ENCODE data around the gene ARHGAP8.
"Not testable (repeated sequence)": the region's sequence is repeated elsewhere in the genome, so short reads cannot be mapped to it uniquely, and the experiment has no call there.

Gene ARHGAP8

DNA sequence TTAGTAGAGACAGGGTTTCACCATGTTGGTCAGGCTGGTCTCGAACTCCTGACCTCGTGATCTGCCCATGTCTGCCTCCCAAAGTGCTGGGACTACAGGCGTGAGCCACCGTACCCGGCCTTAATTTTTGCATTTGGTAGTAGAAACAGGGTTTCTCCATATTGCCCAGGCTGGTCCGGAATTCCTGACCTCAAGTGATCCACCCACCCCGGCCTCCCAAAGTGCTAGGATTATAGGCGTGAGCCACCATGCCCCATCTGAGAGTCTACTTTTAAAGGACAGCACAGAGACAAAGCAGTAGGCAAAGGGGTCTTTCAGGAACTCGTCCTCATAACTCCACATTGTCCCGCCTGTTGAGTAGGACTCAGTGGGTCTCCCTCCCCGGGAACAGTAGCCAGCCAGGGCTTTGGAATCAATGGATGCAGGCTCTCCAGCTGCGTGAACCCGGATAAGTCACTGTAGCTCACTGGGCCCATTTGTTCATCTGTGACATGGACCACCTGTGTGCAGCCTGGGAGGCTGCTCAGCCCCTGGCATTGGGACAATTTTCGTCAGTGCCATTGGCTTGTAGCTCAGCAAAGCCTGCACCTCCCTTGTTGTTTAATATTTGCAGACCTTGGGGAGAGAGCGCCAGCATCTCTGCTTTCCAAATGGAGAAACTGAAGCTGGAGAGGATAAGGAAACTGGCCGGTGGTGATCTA is 86.1 kb downstream of the ARHGAP8 start:
- DNase-seq, result no peak

DNA sequence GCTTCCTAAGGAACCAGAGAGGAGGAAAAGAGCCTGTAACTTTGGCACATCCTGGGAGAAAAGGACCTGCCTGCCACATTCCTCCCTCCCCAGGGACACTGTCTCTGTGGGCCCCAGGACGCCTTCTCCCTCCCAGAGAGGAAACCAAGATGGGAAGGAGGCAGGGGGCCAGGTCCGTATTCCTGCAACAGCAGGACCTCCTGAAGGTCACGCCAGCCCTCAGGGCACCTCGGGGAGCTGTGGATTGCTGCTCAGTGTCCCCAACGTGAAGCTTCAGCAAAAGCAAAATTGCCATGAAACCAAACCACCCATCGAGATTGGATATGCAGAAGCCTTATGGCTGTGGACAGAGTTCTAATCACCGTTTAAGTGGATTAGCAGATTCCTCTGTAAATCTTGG is 86.7 kb downstream of the ARHGAP8 start:
- no peak for DNase-seq

DNA sequence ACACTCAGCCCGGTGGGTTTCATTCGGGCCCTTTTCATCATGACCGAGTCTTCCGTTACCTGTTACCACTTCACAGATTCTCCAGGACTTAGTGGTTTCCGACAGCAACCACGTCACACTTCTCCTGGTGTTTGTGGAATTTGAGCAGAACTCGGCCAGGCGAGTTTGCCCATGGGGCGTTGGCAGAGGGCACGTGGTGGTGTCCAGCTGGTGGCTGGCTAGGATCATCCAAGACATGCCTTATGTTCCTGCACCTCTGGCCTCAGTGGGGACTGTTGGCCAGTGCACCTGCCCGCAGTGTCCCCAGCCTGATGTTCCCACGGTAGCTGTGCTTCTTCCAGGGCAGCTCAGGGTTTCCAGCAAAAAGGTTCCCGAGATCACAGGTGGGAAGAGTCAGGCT is 87.3 kb downstream of the ARHGAP8 start:
- no peak for DNase-seq

DNA sequence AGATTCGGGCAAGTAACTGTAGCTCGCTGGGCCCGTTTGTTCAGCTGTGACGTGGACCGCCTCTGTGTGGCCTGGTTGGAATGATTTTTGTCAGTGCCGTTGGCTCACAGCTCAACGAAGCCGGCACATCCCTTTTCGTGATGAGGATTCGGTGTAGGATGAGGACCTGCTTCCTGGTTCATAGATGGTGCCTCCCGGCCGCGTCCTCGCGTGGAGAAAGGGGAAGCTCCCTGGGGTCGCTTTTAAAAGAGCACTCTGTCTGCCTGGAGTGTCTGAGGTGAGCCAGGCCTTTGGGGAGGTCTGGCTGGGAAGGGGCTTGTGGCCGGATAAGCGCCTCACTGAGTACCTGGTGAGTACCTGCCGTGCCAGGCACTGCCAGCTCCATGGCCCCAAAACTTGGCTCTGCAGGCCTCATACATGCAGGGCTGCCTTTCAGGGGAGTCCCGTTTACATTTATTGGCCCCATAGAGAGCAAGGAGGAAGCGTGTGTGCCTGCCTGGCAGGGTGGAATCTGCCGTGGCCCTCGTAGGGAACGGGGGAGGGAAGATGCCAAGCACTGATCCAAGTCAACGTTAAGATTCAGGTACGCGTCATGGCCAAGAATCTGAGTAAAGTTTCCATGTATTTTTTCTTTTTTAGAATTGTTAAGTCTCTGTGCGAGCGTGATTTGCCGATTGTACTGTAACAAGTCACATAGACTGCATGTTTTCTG is 88.4 kb downstream of the ARHGAP8 start:
- DNase-seq, result no peak

DNA sequence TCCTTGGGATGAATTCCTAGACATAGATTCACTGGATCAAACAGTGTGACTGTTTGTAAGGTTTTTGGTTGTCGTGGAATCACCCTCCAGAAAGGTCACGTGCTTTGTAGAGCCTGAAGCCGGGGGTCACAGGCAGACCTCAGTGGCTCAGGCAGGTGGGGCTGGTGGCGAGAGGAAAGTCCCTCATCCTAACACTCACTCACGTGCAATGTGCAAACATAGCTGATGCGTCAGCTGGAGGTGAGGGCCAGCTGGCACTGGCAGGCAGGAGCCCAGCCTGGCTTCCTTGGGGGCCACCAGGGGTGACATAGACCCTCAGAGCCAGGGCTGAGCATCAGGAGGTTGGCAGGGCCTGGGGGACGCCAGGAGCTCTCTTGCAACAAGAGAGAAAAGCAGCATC is 90.0 kb downstream of the ARHGAP8 start:
- no peak for DNase-seq

DNA sequence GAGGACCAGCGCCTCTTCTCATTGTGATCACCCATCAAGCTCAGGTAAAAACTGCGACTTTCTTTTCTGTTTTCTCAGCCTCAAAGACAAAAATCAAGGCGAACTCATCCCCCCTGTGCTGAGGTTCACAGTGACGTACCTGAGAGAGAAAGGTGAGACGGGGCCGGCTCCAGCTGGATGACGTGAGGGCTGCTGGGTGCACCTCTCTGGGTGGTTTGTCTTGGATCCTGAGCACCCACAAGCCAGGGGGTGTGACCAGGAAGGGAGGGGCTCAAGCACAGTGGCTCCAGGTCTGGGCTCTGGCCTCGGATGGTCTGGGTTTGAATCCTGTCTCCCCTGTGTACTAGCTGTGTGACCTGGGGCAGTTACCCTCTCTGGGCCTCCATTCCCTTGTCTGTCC is 92.8 kb downstream of the ARHGAP8 start:
- no peak for DNase-seq

DNA sequence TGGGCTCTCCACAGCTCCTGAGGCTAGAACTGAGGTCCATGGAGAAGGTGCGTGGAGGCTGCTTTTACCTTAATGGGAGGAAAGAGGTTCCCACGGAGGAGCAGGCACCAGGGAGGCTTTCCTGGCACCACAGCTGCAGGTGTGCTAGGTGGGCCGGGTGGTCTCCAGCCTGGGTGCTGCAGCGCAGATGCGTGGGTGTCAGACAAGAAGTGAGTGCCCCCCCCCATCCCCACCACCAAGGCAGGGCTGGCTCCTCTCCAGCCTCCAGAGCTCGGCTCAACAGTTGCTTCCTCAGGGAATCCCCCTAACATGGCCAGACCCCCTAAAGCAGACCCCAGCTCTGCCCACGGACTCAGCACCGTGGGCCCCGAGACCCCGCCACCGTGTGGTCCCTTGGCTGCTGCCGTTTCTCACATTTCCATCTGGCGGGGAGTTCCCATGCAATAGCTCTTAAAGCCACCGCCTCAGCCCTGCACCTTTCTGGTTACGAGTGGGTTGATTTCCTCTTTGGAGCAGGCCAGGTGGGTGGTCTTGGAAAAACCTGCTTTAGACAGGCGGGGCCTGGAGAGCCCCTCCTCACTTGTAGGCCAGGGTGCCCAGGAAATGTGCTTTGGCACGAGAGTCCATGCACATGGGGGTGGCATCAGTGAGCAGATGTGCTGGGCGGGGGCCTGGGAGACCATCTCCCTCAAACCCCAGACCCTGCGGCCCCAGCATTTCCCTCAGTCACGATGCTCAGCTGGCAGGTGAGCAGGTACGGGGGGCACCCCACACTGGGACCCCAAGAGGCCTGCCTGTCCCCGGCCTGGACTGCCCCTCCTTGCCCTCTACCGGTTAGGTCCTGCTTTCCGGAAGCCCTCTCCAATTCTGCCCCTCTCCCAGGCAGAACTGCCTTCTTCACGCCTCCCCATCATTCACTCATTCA is 93.7 kb downstream of the ARHGAP8 start:
- DNase-seq, result no peak

DNA sequence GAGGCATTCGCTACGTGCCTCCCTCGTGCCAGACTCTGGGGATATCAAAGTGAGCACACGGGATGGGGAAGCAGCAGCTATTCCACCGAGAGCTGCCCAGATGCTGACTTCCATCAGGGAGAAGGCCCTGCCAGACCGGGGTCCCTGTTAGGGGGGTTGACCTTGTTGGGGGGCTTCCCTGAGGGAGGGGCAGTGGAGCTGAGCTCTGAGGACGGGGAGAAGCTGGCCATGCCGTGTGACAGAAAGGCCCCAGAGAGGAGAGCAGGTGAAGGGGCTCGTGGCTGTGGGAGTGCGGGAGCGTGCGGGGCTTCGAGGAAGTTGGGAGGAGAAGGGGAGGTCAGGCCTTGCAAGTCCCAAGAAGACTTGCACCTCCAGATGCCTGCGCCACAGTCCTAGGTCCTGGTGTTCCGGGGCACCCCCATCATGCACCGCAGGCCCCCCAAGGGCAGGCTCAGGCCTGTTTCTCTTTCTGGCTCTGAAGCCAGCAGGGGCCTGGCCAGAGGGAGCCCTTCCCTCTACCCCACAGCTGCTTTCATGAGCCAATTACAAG is 94.4 kb downstream of the ARHGAP8 start:
- no peak for DNase-seq

DNA sequence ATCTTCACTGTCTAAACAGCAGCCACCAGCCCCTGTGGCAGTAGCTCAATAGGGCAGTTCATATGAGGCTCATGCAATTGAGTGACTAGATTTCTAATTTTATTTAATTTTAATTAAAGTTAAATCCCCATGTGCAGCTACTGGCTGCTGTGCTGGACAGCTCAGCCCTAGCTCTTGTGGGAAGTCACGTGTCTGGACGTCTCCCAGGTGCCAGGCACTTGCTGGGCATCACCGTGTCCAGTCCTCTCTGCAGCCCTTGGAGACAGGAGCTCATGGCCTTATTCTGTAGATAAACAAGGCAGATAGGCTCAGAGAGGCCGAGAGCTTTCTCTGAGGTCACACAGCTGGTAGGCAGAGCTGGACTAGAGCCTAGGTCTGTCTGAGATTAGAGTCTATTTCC is 95.0 kb downstream of the ARHGAP8 start:
- no peak for DNase-seq

DNA sequence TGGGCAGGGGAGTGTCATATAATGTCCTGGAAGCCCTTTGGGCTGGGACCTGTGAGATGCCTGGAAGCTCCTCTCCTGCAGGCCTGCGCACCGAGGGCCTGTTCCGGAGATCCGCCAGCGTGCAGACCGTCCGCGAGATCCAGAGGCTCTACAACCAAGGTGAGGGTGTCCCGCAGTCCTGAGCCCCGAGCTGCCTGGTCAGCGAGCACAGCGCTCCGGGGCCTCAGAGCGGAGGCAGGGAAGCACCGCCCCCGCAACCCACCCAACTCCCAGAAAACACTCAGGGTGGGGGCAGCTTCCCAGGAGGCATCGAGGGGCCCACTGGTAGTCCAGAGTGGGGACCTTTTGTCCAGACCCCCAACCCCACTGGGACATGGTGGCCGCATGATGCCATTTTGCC is 95.5 kb downstream of the ARHGAP8 start:
- DNase-seq, result no peak

DNA sequence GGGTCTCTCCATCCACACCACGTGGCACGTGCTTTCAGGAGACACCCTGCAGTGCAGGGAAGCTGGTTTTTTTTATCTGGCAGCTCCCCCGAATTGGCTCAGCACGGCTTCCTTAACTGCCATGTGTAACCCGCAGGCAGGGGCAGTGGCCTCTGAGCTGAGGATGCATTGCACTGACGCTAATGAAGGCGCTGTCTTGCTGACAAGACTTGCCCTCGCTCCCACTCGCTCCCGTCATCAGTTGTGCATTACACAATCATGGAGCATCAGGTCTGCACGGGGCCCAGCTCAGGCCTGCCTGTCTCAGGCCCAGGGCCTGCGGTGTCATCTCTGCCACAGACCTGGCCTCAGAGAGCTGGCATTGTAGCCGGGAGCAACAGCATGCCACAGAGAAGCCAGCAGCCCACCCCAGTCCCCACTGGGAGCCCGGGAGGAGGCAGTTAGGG is 95.9 kb downstream of the ARHGAP8 start:
- no peak for DNase-seq

DNA sequence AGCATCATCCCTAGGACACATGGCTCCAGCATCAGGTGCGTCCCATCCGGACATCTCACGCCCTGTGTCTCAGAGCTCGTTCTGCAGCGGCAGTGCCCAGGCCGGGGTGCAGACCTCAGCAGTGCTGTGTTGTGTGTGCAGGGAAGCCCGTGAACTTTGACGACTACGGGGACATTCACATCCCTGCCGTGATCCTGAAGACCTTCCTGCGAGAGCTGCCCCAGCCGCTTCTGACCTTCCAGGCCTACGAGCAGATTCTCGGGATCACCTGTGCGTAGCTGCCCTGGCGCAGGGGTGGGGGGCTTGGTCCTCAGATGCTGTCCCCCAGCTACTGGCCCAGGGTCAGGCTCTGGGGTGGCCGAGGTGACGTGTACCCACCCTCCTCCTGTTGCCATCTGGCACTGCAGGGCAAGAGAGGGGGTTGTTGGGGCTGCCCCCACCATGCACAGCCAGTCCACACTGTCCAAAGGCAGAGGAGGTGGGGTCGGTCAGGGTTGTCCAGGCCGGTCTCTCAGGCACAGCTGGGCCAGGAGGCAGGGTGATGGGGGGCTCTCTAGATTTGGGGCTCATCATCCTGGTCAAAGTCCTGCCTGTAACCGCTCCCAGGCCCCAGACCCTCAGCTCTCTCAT is 96.5 kb downstream of the ARHGAP8 start:
- no peak for DNase-seq

DNA sequence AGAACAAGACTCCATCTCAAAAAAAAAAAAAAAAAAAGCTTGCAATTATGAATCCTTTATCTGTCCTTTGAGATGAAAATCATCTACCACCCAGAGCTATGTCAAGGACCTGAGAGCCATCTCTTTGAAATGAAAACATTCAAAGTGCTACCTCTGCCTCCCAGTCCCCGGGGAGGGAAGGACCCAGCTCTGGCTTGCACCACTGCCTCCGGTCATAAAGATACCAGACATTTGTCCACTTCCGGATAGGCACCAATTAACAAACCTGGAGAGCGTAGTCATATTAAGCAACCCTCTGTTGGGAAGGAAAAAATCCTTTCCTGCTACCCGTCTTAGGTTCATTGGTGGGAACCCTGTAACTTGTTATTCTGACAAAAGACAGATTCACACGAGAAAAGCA is 98.6 kb downstream of the ARHGAP8 start:
- no peak for DNase-seq

DNA sequence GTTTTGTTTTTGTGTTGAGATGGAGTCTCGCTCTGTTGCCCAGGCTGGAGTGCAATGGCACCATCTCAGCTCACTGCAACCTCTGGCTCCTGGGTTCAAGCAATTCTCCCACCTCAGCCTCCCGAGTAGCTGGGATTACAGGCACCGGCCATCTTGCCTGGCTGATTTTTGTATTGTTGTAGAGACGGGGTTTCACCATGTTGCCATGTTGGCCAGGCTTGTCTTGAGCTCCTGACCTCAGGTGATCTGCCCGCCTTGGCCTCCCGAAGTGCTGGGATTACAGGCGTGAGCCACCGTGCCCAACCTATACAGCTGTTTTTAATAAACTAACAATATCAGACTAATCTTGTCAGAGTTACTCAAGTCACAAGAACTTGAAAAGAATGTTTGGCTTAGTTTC is 102.3 kb downstream of the ARHGAP8 start:
- not testable (repeated sequence) for DNase-seq

DNA sequence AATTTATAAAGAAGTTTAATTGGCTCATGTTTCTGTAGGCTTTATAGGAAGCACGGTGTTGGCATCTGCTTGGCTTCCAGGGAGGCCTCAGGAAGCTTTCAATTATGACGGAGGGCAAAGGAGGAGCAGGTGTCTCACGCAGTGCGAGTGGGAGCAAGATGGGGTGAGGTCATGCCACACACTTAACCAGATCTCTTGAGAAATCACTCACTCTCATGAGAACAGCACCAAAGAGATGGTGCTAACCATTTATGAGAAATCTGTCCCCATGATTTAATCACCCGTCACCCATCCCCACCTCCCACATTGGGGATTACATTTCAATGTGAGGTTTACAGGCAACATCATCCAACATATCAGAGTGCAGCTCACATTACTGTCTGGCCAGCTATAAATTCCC is 103.5 kb downstream of the ARHGAP8 start:
- no peak for DNase-seq

DNA sequence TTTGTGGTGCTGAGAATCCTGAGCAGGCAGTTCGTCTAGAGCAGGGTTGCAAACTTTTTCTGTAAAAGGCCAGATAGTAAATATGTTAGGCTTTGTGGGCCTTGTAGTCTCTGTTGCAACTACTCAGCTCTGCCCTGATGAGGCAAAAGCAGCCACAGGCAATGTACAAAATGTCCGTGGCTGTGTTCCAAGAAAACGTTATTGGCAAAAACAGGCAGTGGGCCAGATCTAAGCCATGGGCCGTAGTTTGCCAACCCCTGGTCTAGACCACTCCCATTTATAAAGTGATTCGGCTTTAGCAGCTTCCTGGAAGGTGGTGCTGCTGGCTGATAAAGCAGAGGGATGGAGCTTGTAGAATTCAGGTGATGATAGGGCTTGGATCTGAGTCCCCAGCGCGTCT is 106.4 kb downstream of the ARHGAP8 start:
- not testable (repeated sequence) for DNase-seq

DNA sequence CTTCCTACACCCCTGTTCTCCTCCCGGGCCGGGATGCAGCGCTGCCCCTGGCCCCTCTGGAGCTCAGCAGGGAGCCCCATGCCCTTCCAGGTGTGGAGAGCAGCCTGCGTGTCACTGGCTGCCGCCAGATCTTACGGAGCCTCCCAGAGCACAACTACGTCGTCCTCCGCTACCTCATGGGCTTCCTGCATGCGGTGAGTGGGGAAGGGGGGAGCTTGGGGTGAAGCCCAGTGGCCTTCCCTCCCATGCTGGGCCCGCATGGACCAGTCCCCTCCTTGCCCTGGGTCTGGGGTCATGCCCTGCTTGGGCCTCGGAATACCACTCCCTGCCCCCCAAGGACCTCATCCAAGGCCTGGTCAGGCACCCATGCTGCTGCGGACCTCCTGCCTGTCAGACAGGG is 107.3 kb downstream of the ARHGAP8 start:
- no peak for DNase-seq

DNA sequence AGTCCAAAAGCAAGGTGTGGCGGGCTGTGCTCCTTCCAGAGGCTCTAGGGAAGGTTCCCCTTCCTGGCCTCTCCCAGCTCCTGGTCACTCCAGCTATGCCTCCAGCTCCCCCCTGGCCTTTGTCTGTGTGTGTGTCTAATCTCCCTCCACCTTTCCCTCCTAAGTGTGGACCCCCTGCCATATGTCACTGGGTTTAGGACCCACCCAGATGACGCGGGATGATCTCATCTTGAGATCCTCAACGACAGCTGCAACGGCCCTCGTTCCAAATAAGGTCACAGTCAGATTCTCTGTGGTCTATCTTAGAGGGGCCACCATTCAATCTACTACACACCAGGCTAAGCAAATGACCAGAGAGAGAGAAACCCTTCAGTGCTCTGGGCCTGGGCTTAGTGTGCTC is 107.9 kb downstream of the ARHGAP8 start:
- DNase-seq, result no peak

DNA sequence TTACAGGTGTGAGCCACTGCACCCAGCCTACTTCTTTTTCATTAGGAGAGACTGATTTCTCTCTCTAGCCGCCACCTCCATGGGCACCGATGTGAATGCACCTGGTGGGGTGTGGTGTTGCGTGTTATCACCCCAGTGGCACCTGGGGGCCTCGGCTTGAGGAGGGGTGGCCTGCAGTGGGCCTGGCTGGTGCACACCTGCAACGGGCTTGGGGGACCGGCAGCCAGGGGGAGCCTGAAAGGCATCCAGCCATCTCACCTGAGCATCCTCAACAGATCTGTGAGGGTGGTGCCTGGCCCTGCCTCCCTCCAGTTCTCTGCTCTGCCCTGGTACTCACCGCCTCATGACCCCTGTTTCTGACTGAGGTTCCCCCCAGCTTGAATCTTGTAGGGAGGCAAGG is 108.9 kb downstream of the ARHGAP8 start:
- DNase-seq, result no peak

DNA sequence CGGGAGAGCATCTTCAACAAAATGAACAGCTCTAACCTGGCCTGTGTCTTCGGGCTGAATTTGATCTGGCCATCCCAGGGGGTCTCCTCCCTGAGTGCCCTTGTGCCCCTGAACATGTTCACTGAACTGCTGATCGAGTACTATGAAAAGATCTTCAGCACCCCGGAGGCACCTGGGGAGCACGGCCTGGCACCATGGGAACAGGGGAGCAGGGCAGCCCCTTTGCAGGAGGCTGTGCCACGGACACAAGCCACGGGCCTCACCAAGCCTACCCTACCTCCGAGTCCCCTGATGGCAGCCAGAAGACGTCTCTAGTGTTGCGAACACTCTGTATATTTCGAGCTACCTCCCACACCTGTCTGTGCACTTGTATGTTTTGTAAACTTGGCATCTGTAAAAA is 109.9 kb downstream of the ARHGAP8 start:
- DNase-seq, result no peak

DNA sequence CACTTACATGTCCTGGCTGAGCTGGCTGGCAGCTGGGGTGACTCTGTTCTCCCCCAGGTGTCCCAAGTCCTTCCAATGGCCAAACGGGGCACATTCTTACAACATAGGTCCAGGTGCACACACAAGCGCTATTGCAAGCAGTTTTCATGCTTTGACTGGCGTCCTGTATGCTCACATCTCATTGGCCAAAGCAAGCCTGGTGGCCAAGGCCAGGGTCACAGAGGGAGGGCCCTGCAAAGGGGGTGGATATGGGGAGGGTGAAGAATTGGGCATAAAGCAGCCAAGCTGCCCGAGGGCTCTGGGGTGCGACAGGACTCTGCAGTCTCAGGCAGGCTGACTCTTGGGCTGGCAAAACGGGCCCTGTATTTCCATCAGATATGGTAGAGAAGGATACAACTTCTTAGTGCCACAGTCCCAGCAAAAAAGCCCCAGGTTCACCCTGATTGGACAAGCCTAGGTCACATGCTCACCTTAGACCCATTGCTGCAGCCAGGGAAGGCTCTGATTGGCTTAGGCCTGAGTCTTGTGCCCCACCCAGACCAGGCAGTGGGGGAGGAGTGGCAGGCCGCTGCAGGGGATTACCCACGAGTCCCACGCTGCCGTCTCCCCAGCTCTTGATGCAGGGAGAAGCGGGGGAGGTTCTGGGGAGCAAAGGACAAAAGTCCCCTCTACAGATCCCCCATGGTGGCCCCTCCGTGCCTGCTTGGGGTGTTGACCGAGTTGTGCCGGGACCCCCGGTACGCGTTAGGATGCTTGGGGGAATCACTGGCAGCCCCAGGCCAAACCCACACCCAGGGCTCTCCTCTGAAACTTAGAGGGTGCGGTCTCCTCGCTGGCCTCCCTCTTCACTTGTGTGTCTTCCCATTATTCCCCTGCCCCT is 110.8 kb downstream of the ARHGAP8 start:
- no peak for DNase-seq
